IPS DF 6.9 (cell line): ENCODE measurements around the gene ZNF566.
A peak's percentile ranks its signal among the peaks of the same experiment; 100 is the strongest.

Experiments
- DNase-seq: peaks from one replicate; pipeline ENCODE4 v3.0.0-alpha.2; 2013; ENCODE audit warnings: low read depth, low spot score
- H3K27ac ChIP-seq: one replicate; pipeline ENCODE4 v1.5.1; 2013; ENCODE audit warnings: low read length, control low read depth
- H3K27me3 ChIP-seq: 2 replicates; pipeline ENCODE4 v1.6.1; 2013; ENCODE audit warnings: mild to moderate bottlenecking, low read length; ENCODE audit not compliant: control insufficient read depth, insufficient read depth
- H3K36me3 ChIP-seq: 2 replicates; pipeline ENCODE4 v1.6.1; 2013; ENCODE audit warnings: low read length; ENCODE audit not compliant: control insufficient read depth, insufficient read depth
- H3K4me1 ChIP-seq: 2 replicates; pipeline ENCODE4 v1.6.1; 2013; ENCODE audit warnings: low read length; ENCODE audit not compliant: control insufficient read depth, insufficient read depth
- H3K4me3 ChIP-seq: 2 replicates; pipeline ENCODE4 v1.5.1; 2013; ENCODE audit warnings: mild to moderate bottlenecking, low read length
- H3K9me3 ChIP-seq: 2 replicates; pipeline ENCODE4 v1.6.1; 2013; ENCODE audit warnings: low read length, inconsistent platforms; ENCODE audit not compliant: control insufficient read depth, insufficient read depth
- WGBS: extraction: QIAGEN DNeasy Blood & Tissue Kit; methylation state at CpG from one replicate; pipeline ENCODE4 v1.1.7; 2013; ENCODE audit warnings: mixed read lengths, missing lambda C conversion rate; ENCODE audit not compliant: insufficient read length, insufficient coverage; 5-methylcytosine and 5-hydroxymethylcytosine counted together

The ZNF566 gene

GRCh38 chr19:36489118-36489919 lies at the start of gene ZNF566:
TSS of gene ZNF566 (minus strand) at chr19:36489561. CDS start at chr19:36476557, 13,004 bp downstream.
- Histone ChIP-seq H3K4me1 (no peaks in the 10 kb centered on the region), H3K36me3 (no peaks in the 10 kb centered on the region), H3K4me3 (peak within 1 kb of the TSS; percentile 83), H3K9me3 (no peaks in the 10 kb centered on the region), H3K27me3 (no peaks in the 10 kb centered on the region), H3K27ac (no peak within 1 kb of the TSS)
- peak; percentile 99 for DNase-seq
- WGBS = no CpG with 5 or more reads among the region's 53 CpGs

GRCh38 chr19:36528921-36529518 lies 39.7 kb upstream of the ZNF566 start:
- Histone ChIP-seq H3K27ac (no peak overlapping the region), H3K27me3 (no peaks in the 10 kb centered on the region), H3K4me3 (peak overlapping the region; percentile 90; the same call in 1 of the 2 replicates), H3K36me3 (no peaks in the 10 kb centered on the region; the same call in 1 of the 2 replicates), H3K9me3 (no peaks in the 10 kb centered on the region), H3K4me1 (no peaks in the 10 kb centered on the region; the same call in 1 of the 2 replicates)
- DNase-seq = no peak
- WGBS = no CpG with 5 or more reads among the region's 12 CpGs

- peak; percentile 94 for DNase-seq
- Histone ChIP-seq H3K4me3 (peak within 1 kb of the TSS; percentile 90), H3K9me3 (no peaks in the 10 kb centered on the region), H3K27ac (no peak within 1 kb of the TSS), H3K4me1 (no peaks in the 10 kb centered on the region; the same call in 1 of the 2 replicates), H3K27me3 (no peaks in the 10 kb centered on the region), H3K36me3 (no peaks in the 10 kb centered on the region; the same call in 1 of the 2 replicates)
- no CpG with 5 or more reads among the region's 55 CpGs for WGBS
Measured at GRCh38 chr19:36528194-36528920, 39.0 kb upstream of the ZNF566 start, which contains the start of gene ZNF260. TSS of gene ZNF260 (minus strand) at chr19:36528271. CDS start at chr19:36515238, 13,033 bp downstream.

- H3K27ac ChIP-seq = no peak overlapping the region
- peak overlapping the region; percentile 90 for H3K4me3 ChIP-seq
- no peaks in the 10 kb centered on the region; the same call in 1 of the 2 replicates for H3K4me1 ChIP-seq
- no peaks in the 10 kb centered on the region for H3K9me3 ChIP-seq
- H3K36me3 ChIP-seq = no peaks in the 10 kb centered on the region; the same call in 1 of the 2 replicates
- H3K27me3 ChIP-seq = no peaks in the 10 kb centered on the region
- no peak for DNase-seq
- no CpG with 5 or more reads among the region's 13 CpGs for WGBS
Measured at GRCh38 chr19:36527873-36528193, 38.5 kb upstream of the ZNF566 start.

GRCh38 chr19:36527341-36527740 lies 38.0 kb upstream of the ZNF566 start:
- DNase-seq = no peak
- H3K4me3 ChIP-seq = peak overlapping the region; percentile 90; the same call in 1 of the 2 replicates
- H3K9me3 ChIP-seq = no peaks in the 10 kb centered on the region
- WGBS = no CpG with 5 or more reads among the region's 5 CpGs
- H3K36me3 ChIP-seq = no peaks in the 10 kb centered on the region; the same call in 1 of the 2 replicates
- no peaks in the 10 kb centered on the region for H3K27me3 ChIP-seq
- no peaks in the 10 kb centered on the region; the same call in 1 of the 2 replicates for H3K4me1 ChIP-seq
- H3K27ac ChIP-seq = no peak overlapping the region

GRCh38 chr19:36526581-36526980 lies 37.2 kb upstream of the ZNF566 start:
- WGBS = no CpG with 5 or more reads among the region's 5 CpGs
- H3K36me3 ChIP-seq = no peaks in the 10 kb centered on the region; the same call in 1 of the 2 replicates
- no peaks in the 10 kb centered on the region for H3K9me3 ChIP-seq
- no peaks in the 10 kb centered on the region; the same call in 1 of the 2 replicates for H3K4me1 ChIP-seq
- H3K27me3 ChIP-seq = no peaks in the 10 kb centered on the region
- H3K4me3 ChIP-seq = no peak overlapping the region
- no peak overlapping the region for H3K27ac ChIP-seq
- DNase-seq = no peak

DNA sequence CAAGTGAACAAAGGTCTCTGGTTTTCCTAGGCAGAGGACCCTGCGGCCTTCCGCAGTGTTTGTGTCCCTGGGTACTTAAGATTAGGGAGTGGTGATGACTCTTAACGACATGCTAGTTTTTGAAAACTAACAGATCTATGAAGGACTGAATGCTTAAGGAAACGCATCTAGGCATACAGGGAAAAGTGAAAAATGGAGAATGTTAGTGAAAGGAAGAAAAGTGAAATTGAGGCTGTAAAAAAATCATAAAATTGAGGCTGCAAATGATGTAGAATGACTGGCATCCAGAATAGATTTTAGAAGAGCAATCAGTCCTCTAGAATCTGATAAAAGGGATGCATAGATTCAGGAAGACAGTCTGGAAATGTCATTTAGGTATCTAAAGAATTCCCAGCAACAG lies 35.3 kb upstream of the ZNF566 start:
- Histone ChIP-seq H3K4me3 (no peak overlapping the region), H3K9me3 (no peaks in the 10 kb centered on the region), H3K36me3 (no peaks in the 10 kb centered on the region; the same call in 1 of the 2 replicates), H3K4me1 (no peaks in the 10 kb centered on the region; the same call in 1 of the 2 replicates), H3K27ac (no peak overlapping the region), H3K27me3 (no peaks in the 10 kb centered on the region)
- 100% methylated on average over 1 of the region's 4 CpGs for WGBS
- DNase-seq = no peak

DNA sequence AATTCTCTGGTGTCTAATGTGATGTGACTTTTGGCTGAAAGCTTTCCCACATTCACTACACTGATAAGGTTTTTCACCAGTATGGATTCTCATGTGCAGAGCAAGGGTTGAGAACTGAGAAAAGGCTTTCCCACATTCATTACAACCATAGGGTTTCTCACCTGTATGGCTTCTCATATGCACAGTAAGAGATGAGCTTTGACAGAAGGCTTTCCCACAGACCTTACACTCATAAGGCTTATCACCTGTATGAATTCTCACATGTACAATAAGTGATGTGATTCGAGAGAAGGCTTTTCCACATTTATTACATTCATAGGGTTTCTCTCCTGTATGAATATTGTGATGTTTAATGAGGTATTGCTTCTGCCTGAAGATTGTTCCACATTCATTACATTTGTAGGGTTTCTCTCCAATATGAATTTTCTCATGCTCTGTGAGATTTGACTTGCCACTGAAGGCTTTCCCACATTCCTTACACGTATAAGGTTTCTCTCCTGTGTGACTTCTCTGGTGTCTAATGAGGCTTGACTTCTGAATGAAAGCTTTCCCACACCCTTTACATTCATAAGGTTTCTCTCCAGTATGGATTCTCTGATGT lies 24.8 kb upstream of the ZNF566 start:
- no peak overlapping the region for H3K27ac ChIP-seq
- no CpG with 5 or more reads among the region's 2 CpGs for WGBS
- peaks cover 25% of the 10 kb centered on the region; the same call in 1 of the 2 replicates for H3K36me3 ChIP-seq
- no peaks in the 10 kb centered on the region for H3K27me3 ChIP-seq
- no peak for DNase-seq
- peaks cover 9% of the 10 kb centered on the region for H3K9me3 ChIP-seq
- H3K4me3 ChIP-seq = no peak overlapping the region
- no peaks in the 10 kb centered on the region for H3K4me1 ChIP-seq

DNA sequence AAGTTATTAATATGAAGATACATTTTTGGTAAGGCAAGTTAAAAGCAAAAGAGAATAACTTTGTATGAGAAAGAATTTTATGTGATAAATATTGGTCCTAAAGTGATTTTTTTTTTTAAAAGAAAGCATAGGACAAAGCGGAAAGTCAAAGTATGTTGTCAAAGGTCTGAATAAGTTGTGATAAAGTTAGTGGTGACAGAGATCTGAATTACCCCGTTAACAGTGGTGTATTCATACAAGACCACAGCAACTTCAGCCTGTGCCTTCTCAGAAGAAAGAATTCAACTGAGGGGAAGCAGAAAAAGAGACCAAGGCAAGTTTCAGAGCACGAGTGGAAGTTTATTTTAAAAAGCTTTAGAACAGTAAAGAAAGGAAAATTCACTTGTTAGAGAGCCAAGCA lies 19.0 kb upstream of the ZNF566 start:
- DNase-seq = no peak
- Histone ChIP-seq H3K27me3 (no peaks in the 10 kb centered on the region), H3K4me1 (no peaks in the 10 kb centered on the region), H3K27ac (no peak overlapping the region), H3K4me3 (no peak overlapping the region), H3K36me3 (no peaks in the 10 kb centered on the region), H3K9me3 (no peaks in the 10 kb centered on the region; the same call in 1 of the 2 replicates)
- 100% methylated on average over 1 of the region's 3 CpGs for WGBS

- Histone ChIP-seq H3K9me3 (no peaks in the 10 kb centered on the region; the same call in 1 of the 2 replicates), H3K27ac (no peak overlapping the region)
- WGBS = no CpG with 5 or more reads among the region's 5 CpGs
Measured at GRCh38 chr19:36501973-36502372, 12.6 kb upstream of the ZNF566 start.

More at GRCh38 chr19:36501973-36502372, 12.6 kb upstream of the ZNF566 start:
- Histone ChIP-seq H3K27me3 (no peaks in the 10 kb centered on the region), H3K4me3 (no peak overlapping the region), H3K4me1 (no peaks in the 10 kb centered on the region), H3K36me3 (no peaks in the 10 kb centered on the region)
- DNase-seq = no peak
